Measurements from ENCODE around the gene ANKRD1.

The ANKRD1 gene

GRCh38 chr10:90920986-90921666 lies at the start of gene ANKRD1:
ANKRD1 (minus strand) TSS chr10:90921087; CDS start chr10:90921027, 60 bp downstream.
- no peak within 1 kb of the TSS for H3K4me3 ChIP-seq (ENCODE audit: low read depth, low read length)
- no peak for TF ChIP-seq CTCF (IDR thresholded peaks at IDR 0.05; ENCODE audit: low read depth, low read length, missing control alignments)
- no peak for DNase-seq (ENCODE audit: low read depth)

- TF ChIP-seq CTCF (IDR thresholded peaks at IDR 0.05; ENCODE audit: low read depth, low read length, missing control alignments) = no peak
- DNase-seq (ENCODE audit: low read depth) = no peak
- H3K4me3 ChIP-seq (ENCODE audit: low read depth, low read length) = no peak overlapping the region
Measured at GRCh38 chr10:90969947-90970673, 49.2 kb upstream of the ANKRD1 start.

GRCh38 chr10:90969121-90969534 lies 48.2 kb upstream of the ANKRD1 start:
- no peak for TF ChIP-seq CTCF (IDR thresholded peaks at IDR 0.05; ENCODE audit: low read depth, low read length, missing control alignments)
- no peak overlapping the region for H3K4me3 ChIP-seq (ENCODE audit: low read depth, low read length)
- DNase-seq (ENCODE audit: low read depth) = no peak

- no peak for DNase-seq (ENCODE audit: low read depth)
- TF ChIP-seq CTCF (IDR thresholded peaks at IDR 0.05; ENCODE audit: low read depth, low read length, missing control alignments) = no peak
- H3K4me3 ChIP-seq (ENCODE audit: low read depth, low read length) = no peak overlapping the region
Measured at GRCh38 chr10:90968328-90969081, 47.6 kb upstream of the ANKRD1 start.

GRCh38 chr10:90967865-90968264 lies 47.0 kb upstream of the ANKRD1 start:
- H3K4me3 ChIP-seq (ENCODE audit: low read depth, low read length) = no peak overlapping the region
- no peak for TF ChIP-seq CTCF (IDR thresholded peaks at IDR 0.05; ENCODE audit: low read depth, low read length, missing control alignments)
- DNase-seq (ENCODE audit: low read depth) = no peak

GRCh38 chr10:90966146-90966545 lies 45.3 kb upstream of the ANKRD1 start:
- no peak for TF ChIP-seq CTCF (IDR thresholded peaks at IDR 0.05; ENCODE audit: low read depth, low read length, missing control alignments)
- no peak overlapping the region for H3K4me3 ChIP-seq (ENCODE audit: low read depth, low read length)
- DNase-seq (ENCODE audit: low read depth) = no peak

All from GM12864 (cell line).